ENCODE results near the gene SPATA2. TPM values are rescaled to one million over a fixed set of nuclear protein-coding genes. Genes with fewer than 3 reads are reported as not detected.
"Not testable (repeated sequence)": the region's sequence is repeated elsewhere in the genome, so short reads cannot be mapped to it uniquely, and the experiment has no call there.

The SPATA2 gene
- total RNA-seq, 1 donor from 2014 or later, result 4.0 TPM

DNA sequence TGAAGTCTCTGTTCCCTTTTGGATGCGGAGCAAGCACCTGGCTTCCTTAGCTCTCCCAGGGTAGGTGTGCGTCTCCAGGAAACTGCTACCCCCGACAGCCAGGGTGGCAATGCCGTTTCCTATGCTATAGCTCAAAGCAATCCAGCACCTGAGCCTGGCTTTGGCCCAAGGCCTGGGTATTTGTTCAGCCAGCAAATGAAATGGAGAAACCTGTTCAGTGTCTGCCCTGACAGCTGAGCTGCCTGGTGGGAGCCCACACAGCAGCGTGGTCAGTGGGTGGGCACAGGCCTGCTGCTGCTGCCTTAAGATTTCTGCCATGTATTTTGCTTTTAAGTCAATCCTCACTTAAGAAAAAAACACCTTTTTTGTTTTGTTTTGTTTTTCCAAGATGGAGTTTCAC, 13.7 kb downstream of the SPATA2 start:
- no peak overlapping the region for H3K4me3 Mint-ChIP-seq

DNA sequence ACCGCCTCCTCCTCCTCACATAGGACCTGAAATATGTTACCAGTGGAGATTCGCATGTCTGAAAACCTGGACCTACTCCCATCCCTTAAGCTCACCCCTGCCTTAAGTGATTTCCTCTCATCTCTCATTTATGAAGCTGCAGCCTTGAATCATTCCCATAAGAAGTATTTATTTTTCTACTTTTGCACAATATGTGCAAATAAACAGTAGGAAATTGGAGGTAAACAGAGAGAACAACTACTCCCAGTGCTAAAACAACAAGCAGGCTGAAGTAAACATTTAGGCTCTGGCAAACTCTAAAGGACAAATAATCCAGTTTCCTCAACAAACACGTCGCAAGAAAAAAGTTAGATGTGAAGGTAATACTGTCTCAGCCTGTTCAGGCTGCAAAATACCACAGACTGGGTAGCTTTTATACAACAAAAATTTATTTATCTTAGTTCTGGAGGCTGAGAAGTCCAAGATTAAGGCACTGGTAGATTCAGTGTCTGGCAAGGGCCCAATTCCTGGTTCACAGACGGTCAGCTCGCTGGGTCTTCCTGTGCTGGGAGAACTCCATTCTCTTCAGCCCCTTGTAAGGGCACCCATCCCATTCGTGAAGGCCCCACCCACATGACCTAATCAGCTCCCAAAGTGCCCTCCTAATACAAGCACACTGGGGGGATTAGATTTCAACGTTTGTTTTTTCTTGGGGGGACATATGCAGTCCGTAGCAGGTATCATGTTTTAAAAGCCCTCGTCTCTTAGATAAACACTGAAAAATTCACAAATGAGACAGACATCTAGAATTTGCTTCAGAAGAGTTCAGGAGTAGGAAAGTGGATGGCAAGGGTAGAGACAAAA, 15.6 kb downstream of the SPATA2 start:
- no peak overlapping the region for H2AFZ ChIP-seq (replicated peaks)
- no peaks in the 10 kb centered on the region for H3K4me1 ChIP-seq
- H3K79me2 ChIP-seq (ENCODE audit: low read depth), result no peaks in the 10 kb centered on the region
- no peak for DNase-seq (ENCODE audit: low spot score)
- TF ChIP-seq EZH2phosphoT487 (IDR thresholded peaks at IDR 0.05) (no peak), EZH2 (IDR thresholded peaks at IDR 0.05) (no peak), CTCF (IDR thresholded peaks at IDR 0.05) (no peak)
- Mint-ChIP-seq H3K36me3 (peaks cover under 1% of the 10 kb centered on the region), H3K9me3 (no peaks in the 10 kb centered on the region), H3K4me1 (no peaks in the 10 kb centered on the region), H3K4me3 (no peak overlapping the region), H3K27me3 (ENCODE audit: insufficient read depth, low read depth) (peaks cover 4% of the 10 kb centered on the region), H3K27ac (peak overlapping the region; percentile 68)
- no peaks in the 10 kb centered on the region for H4K20me1 ChIP-seq (ENCODE audit: low read depth)
- no peaks in the 10 kb centered on the region for H3F3A ChIP-seq (ENCODE audit: low read depth)
- no peak overlapping the region for H3K4me3 ChIP-seq
- no peak overlapping the region for H3K4me2 ChIP-seq
- no peak overlapping the region for H3K9ac ChIP-seq
- no peaks in the 10 kb centered on the region for H3K36me3 ChIP-seq
- H3K9me3 ChIP-seq (ENCODE audit: low read depth), result no peaks in the 10 kb centered on the region
- H3K27me3 ChIP-seq, result no peaks in the 10 kb centered on the region
- no peak overlapping the region for H3K27ac ChIP-seq

More for the DNA sequence above, 13.7 kb downstream of the SPATA2 start:
- no peak overlapping the region for H3K27ac Mint-ChIP-seq
- H3K4me1 Mint-ChIP-seq, result no peaks in the 10 kb centered on the region
- Histone ChIP-seq H4K20me1 (ENCODE audit: low read depth) (no peaks in the 10 kb centered on the region), H3F3A (ENCODE audit: low read depth) (no peaks in the 10 kb centered on the region), H3K4me1 (no peaks in the 10 kb centered on the region), H3K36me3 (no peaks in the 10 kb centered on the region), H3K9ac (no peak overlapping the region), H3K4me2 (no peak overlapping the region), H3K27me3 (no peaks in the 10 kb centered on the region), H3K4me3 (no peak overlapping the region), H3K27ac (no peak overlapping the region), H3K79me2 (ENCODE audit: low read depth) (no peaks in the 10 kb centered on the region), H3K9me3 (ENCODE audit: low read depth) (no peaks in the 10 kb centered on the region), H2AFZ (replicated peaks) (no peak overlapping the region)
- no peaks in the 10 kb centered on the region for H3K9me3 Mint-ChIP-seq
- DNase-seq (ENCODE audit: low spot score), result no peak
- TF ChIP-seq CTCF (IDR thresholded peaks at IDR 0.05) (no peak), EZH2 (IDR thresholded peaks at IDR 0.05) (no peak), EZH2phosphoT487 (IDR thresholded peaks at IDR 0.05) (no peak)
- peaks cover 3% of the 10 kb centered on the region for H3K36me3 Mint-ChIP-seq
- no peaks in the 10 kb centered on the region for H3K27me3 Mint-ChIP-seq (ENCODE audit: insufficient read depth, low read depth)

DNA sequence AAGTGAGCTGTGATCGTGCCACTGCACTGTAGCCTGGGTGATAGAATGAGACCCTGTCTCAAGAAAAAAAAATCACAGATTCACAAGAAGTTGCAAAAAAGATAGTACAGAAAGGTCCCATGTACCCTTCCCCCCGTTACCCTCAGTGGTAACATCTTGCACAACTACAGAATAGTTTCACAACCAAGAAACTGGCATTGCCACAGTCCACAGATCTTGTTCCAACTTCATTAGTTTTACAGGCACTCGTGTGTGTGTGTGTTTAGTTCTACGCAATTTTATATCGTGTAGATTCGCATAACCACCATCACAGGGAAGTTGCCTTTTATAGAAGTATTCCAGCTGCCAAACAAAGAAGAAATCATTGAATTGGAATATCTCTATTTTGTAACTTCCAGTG, 19.1 kb downstream of the SPATA2 start:
- Mint-ChIP-seq H3K4me1 (peaks cover 23% of the 10 kb centered on the region), H3K36me3 (no peaks in the 10 kb centered on the region), H3K27me3 (ENCODE audit: insufficient read depth, low read depth) (peaks cover 7% of the 10 kb centered on the region), H3K9me3 (no peaks in the 10 kb centered on the region), H3K4me3 (no peak overlapping the region), H3K27ac (no peak overlapping the region)
- Histone ChIP-seq H3K4me3 (no peak overlapping the region), H3K27me3 (no peaks in the 10 kb centered on the region), H2AFZ (replicated peaks) (no peak overlapping the region), H4K20me1 (ENCODE audit: low read depth) (no peaks in the 10 kb centered on the region), H3K4me1 (peaks cover 7% of the 10 kb centered on the region), H3K9ac (no peak overlapping the region), H3K27ac (no peak overlapping the region), H3K9me3 (ENCODE audit: low read depth) (no peaks in the 10 kb centered on the region), H3K79me2 (ENCODE audit: low read depth) (no peaks in the 10 kb centered on the region), H3F3A (ENCODE audit: low read depth) (peaks cover 3% of the 10 kb centered on the region), H3K4me2 (no peak overlapping the region), H3K36me3 (no peaks in the 10 kb centered on the region)
- no peak for DNase-seq (ENCODE audit: low spot score)
- TF ChIP-seq EZH2phosphoT487 (IDR thresholded peaks at IDR 0.05) (no peak), CTCF (IDR thresholded peaks at IDR 0.05) (no peak), EZH2 (IDR thresholded peaks at IDR 0.05) (no peak)

DNA sequence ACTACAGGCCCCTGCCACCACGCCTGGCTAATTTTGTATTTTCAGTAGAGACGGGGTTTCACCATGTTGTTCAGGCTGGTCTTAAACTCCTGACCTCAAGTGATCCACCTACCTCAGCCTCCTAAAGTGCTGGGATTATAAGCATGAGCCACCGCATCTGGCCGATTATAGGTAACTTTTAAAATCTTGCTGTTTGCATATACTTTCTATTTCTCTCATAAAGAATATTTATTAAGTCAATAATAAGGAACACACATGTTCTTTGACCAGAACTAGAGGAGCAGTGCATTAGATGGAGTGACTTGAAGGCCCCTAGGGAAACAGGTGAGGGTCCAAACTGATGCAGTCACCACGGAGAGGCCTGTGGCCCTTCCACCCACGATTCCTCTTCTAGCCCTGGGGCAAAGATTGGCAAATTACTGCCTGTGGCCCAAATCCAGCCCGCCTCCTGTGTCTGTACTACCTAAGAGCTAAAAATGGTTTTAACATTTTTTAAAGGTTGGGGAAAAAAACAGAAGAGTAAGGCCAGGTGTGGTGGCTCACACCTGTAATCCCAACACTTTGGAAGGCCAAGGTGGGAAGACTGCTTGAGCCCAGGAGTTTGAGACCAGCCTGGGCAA, 19.7 kb downstream of the SPATA2 start:
- not testable (repeated sequence) for H2AFZ ChIP-seq (replicated peaks); H3K27ac ChIP-seq; H3K9me3 ChIP-seq (ENCODE audit: low read depth); H3K9me3 Mint-ChIP-seq; H3K4me2 ChIP-seq; H3K27ac Mint-ChIP-seq; H3F3A ChIP-seq (ENCODE audit: low read depth); H3K79me2 ChIP-seq (ENCODE audit: low read depth); H3K36me3 ChIP-seq; H3K36me3 Mint-ChIP-seq; H3K27me3 Mint-ChIP-seq (ENCODE audit: insufficient read depth, low read depth); H4K20me1 ChIP-seq (ENCODE audit: low read depth); H3K4me3 Mint-ChIP-seq; DNase-seq (ENCODE audit: low spot score); H3K27me3 ChIP-seq; H3K4me3 ChIP-seq; H3K9ac ChIP-seq
- H3K4me1 ChIP-seq, result peaks cover 13% of the 10 kb centered on the region
- H3K4me1 Mint-ChIP-seq, result peaks cover 27% of the 10 kb centered on the region
